RKO (cell line): ENCODE data around the gene METRN.
"Not testable (repeated sequence)": the region's sequence is repeated elsewhere in the genome, so short reads cannot be mapped to it uniquely, and the experiment has no call there.

Experiments used
- DNase-seq: peaks from one replicate; pipeline ENCODE4 v3.0.0-alpha.2; 2016; ENCODE audit warnings: low spot score

Gene METRN

GRCh38 chr16:691242-691641 is 23.7 kb upstream of the METRN start:
- DNase-seq = not testable (repeated sequence)

DNA sequence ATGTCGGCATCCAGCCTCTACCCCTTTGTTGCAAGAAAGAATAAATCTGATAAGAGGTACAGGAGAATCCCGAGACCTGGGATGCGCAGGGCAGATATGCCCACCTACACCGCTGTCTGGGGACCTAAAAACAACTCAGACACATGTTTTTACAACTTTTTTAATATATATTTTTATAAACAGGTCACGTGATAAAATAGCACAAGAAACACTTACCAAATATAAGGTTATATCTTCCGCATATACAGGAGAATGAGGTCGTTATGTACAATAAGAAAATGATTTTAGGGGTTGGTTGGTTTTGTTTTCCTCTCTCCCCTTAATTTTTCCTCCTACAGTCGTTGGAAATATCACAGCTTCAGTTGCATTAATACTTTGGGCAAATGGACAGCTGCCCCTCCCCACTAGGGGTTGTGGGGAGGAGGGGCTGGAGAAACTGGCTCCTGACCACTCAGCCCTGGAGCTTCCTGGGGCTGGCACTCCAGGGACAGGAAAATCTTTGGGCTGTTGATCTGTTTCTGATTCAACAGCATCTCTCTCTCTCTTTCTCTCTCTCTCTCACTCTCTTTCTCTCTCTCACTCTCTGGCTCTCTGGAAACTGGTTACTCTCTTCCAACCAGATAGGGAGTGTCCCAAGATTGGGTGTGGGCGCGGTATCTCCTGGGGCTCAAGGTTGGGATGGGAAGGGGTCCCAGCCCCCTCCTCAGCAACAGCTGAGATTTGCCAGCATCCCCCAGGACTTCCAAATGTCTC is 22.4 kb upstream of the METRN start:
- no peak for DNase-seq

- no peak for DNase-seq
Observed at GRCh38 chr16:693364-693763, 21.6 kb upstream of the METRN start.

GRCh38 chr16:693766-694165 is 21.2 kb upstream of the METRN start:
- no peak for DNase-seq

- DNase-seq = no peak
Observed at GRCh38 chr16:694187-694862, 20.6 kb upstream of the METRN start.

GRCh38 chr16:694863-695354 is 20.0 kb upstream of the METRN start:
- DNase-seq = no peak

- peak; percentile 55 for DNase-seq
Observed at GRCh38 chr16:695355-696089, 19.4 kb upstream of the METRN start.

- no peak for DNase-seq
Observed at GRCh38 chr16:698911-699671, 15.8 kb upstream of the METRN start.

DNA sequence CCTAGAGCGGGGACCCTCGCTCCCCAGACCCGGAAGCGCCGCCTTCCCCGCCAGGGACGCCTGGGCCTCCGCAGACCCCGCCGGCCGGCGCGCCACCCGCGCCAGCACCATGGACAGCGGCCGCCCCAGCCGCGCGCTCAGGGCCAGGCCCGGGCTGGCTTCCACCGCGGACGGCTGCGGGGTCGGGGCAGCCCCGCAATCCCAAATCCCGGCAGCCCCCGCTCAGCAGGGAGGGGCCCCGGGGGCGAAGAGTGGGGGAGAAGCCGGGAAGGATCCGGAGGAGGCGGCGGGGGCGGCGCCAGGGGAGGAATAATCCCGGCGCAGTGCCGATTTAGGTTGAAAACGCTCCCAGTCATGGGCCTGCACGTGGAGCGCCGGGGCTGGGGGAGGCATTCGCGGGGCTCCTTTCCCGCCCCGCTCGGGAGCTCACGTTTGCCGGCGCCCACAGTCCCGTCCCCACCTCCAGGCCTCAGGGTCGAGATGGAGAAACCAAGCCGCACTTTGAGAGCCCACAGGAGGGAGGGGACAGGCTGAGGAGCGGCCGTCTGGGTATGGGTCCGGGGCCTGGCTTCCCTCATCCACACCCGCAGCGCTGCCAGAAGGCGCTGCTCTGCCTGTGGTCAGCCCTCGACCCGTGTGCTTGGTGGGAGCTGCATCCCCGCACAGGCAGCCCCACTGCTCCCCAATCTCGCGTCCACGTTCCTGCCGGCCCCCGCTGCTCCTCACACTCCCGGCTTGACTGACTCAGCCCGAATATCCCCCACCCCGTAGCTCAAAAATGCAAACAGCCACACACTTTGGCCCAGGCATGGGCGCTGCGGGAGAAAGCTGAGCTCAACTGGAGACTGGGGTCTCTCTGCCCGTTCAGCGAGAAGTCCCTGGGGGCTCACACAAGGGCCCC is 14.0 kb upstream of the METRN start:
- no peak for DNase-seq

DNA sequence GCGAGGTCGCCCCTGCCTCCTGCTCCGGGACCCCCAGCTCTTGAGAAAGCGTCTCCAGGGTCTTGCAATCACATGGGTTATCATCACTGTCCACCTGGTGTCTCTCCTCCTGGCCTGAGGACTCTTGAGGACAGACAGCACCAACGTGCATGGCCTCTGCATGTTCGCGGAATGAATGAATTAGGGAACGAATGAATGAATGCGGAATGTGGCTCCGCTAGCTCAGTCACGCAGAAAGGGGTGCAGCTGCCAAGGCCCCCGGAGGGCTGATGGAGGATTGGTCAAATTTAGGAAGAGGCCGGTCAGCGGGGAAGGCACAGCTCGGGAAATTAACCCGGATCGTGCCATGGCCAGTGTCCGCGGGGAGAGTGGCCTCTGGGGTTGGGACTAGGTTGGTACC is 12.6 kb upstream of the METRN start:
- DNase-seq = no peak

DNA sequence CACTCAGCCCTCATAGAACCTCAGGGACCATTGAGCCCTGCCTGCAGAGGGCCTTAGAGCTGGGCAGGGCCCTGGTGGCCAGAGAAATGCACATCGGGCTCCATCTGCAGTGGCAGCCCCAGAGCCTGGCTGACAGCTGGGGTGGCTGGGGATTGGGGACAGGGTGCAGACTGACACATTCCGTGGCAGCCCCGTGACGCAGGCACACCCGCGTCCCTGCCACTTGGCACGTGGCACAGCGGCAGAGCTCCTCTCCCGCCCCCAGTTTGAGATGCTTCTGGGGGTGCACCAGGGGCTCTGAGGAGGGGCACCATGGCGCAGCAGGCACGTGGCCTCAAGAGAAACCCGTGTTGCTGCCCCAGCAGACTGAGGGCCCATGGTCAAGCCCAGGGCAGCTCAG is 11.5 kb upstream of the METRN start:
- DNase-seq = no peak

GRCh38 chr16:704047-704446 is 10.9 kb upstream of the METRN start:
- no peak for DNase-seq

GRCh38 chr16:704552-705380 is 10.2 kb upstream of the METRN start:
- DNase-seq = no peak

DNA sequence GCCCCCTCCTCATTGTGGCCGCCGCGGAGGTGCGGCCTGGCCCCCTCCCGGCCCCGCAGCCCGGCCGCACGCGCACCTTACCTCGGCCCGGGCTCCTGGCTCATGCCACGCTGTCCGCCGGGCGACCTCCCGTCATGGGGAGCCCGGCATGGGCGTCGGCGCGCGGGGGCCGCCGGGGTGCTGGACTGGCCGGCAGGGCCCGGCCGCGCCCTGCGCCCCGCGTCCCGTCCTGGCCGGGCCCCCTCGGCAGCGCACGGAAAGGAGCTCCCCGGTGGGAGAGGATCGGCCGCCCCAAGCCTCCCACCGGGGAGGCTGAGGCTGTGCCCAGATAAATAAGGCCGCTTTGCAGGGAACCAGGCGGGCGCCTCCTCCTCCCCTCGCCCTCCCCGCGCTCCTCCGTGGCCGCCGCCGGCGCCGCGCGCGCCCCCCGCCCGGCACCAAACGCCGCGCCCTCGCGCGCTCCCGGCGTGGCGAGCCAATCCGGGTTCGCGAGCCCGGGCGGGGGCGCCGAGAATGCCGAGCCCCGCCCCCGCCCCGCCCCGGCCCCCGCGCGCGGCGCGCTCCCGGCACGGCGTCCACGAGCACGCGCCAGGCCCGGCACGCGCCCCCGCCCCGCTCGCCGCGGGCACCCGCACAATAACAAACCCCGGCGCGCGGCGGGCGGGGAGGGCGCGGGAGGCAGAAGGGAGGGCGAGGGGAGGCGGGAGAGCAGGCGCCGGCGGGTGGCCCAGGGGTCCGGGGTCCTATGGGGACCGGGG is 9.3 kb upstream of the METRN start, which contains the start of gene FBXL16:
FBXL16 (minus strand) TSS at position 371 of the 758 bp plus-strand sequence. CDS start 8,396 bp downstream, outside the sequence.
- peak; percentile 43 for DNase-seq

- DNase-seq = no peak
Observed at GRCh38 chr16:706189-707061, 8.5 kb upstream of the METRN start.

GRCh38 chr16:707062-707538 is 7.8 kb upstream of the METRN start:
- DNase-seq = no peak

DNA sequence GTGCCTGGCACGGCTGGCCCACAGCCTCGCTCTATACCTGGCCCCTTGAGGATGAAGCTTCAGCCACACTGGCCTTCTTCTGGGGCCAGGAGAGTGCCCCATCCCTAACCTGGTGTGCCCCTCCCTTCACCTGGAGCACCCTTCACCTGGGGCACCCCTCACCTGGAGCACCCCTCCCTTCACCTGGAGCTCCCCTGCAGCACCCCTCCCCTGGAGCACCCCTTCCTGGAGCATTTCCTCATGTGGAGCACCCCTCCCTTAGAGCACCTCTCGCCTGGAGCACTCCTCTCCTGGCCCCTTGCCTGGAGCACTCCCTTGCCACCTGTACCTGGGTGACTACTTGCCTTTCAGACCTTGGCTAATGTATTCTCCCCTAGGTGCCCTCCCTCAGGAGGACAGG is 6.9 kb upstream of the METRN start:
- DNase-seq = no peak

DNA sequence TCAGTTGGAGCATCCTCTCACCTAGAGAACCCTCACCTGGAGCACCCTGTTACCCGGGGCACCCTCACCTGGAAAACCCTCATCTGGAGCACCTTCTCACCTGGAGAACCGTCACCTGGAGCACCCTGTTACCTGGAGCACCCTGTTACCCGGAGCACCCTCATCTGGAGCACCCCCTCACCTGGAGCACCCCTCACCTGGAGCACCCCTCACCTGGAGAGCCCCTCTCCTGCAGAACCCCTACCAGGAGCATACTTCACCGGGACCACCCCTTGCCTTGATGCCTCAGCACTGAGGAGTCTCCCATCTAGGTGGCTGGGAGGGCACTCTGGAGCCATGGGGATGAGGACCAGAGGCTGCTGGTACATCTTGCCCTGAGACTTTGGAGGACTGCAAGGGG is 6.0 kb upstream of the METRN start:
- DNase-seq = no peak
